ENCODE data around the gene GPR160.

DNA sequence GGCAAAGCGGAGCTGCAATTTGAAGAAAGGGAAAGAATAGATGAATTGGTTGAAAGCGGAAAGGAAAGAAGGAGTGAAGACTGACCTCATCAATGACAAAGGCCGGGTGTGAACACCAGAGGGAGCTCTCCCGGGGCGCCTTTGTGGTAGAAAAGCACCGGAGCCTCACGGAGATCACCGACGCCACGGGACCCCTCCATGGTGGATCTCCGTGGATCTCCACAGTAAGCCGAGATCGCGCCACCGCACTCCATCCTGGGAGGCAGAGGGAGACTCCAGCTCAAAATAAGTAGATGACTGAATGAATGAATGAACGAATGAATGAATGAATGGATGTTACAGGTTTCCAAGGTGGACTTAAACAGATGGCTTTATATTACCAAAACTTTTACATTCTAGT lies 25.0 kb downstream of the GPR160 start:
- TF ChIP-seq POLR2A (IDR thresholded peaks at IDR 0.05) (no peak), POLR2AphosphoS5 (IDR thresholded peaks at IDR 0.05) (no peak), EP300 (IDR thresholded peaks at IDR 0.05; ENCODE audit: low read depth) (no peak)
- TF ChIP-seq, protein P1, sequence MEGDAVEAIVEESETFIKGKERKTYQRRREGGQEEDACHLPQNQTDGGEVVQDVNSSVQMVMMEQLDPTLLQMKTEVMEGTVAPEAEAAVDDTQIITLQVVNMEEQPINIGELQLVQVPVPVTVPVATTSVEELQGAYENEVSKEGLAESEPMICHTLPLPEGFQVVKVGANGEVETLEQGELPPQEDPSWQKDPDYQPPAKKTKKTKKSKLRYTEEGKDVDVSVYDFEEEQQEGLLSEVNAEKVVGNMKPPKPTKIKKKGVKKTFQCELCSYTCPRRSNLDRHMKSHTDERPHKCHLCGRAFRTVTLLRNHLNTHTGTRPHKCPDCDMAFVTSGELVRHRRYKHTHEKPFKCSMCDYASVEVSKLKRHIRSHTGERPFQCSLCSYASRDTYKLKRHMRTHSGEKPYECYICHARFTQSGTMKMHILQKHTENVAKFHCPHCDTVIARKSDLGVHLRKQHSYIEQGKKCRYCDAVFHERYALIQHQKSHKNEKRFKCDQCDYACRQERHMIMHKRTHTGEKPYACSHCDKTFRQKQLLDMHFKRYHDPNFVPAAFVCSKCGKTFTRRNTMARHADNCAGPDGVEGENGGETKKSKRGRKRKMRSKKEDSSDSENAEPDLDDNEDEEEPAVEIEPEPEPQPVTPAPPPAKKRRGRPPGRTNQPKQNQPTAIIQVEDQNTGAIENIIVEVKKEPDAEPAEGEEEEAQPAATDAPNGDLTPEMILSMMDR (IDR thresholded peaks at IDR 0.05): no peak

Data from transverse colon (tissue), 4 donors.